ENCODE measurements around the gene LAX1.
"Not testable (repeated sequence)": the region's sequence is repeated elsewhere in the genome, so short reads cannot be mapped to it uniquely, and the experiment has no call there.

The LAX1 gene

DNA sequence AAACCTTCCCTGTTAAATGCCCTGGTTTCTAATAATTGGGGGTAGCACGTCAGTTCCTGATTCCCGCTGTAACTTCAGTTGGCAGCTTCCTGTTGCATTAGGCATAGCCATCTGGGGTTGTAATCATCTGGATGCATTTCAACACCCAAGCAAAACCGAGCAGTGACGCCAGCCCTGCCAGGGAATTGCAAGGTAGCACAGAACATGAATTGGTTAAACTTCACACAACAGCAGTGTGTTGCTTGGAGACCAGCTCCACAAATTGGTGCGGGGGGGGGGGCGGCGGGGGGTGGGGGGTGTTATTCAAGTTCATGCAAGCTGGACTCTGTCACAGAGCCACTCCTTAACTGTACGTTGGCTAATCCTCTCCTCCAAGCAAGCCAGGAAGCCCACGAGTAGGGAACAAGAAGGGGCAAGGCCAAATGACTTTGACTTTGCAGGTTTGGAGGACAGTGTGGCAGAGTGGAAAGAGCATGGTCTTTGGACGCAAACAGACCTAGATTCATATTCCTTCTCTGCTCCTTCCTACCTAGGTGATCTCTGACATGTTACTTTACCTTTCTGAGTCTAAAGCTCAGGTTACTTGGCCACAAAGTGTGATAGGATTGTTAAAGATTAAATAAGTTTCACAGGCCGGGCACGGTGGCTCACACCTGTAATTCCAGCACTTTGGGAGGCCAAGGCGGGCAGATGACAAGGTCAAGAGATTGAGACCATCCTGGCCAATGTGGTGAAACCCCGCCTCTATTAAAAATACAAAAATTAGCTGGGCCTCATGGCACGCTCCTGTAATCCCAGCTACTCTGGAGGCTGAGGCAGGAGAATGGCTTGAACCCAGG is 4.7 kb downstream of the LAX1 start:
- peak; percentile 56 for DNase-seq

DNA sequence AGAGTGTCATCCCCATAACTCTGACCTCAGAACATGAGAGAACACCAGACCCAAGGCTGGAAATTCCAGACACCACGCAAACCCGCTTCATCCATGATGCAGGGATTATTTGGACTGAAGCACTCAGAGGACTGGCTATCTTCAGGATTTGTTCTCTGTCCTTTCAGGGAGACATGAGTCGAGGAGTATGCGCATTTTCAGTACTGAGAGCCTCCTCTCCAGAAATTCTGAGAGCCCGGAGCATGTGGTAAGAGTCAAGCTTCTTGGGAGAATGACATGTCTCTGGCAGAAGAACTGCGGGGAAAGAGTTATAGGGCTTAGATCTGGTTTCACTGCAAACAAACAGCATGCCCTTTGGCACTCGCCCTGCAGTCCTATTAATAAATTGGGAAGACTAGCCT is 6.9 kb downstream of the LAX1 start:
- peak; percentile 60 for DNase-seq

DNA sequence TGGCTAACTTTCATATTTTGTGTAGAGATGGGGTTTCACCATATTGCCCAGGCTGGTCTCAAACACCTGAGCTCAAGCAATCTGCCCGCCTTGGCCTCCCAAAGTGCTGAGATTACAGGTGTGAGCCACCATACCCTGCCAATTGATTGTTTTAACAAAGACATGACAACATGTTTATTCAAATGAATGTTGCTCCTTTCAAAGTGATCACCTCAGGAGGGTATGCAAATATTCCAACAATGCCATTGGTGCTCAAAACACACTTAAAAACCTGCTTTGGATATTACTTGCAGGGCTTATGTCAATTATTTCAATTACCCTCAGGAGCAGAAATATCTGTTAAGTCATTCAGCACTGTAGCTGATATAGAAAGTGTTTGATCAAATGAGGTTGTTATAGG is 7.9 kb downstream of the LAX1 start:
- DNase-seq: no peak

DNA sequence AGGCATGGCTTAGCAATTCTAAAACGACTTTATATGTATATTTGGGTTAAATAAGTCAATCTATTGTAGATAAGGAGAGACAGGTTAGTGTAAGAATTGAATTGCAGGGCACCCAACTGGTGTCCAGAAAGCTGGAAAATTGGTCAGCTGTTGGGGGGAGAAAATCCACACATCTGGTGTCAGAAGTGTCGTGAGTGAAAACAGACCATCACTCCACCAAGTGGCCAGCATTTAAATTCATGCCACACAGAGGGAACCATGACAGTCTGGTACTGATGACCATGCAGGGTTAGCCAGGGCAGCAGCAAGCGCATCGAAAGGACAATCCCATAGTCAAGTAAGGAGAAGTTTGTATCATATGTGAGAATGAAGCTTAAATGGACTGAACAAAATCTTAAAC is 11.7 kb downstream of the LAX1 start:
- DNase-seq: no peak

DNA sequence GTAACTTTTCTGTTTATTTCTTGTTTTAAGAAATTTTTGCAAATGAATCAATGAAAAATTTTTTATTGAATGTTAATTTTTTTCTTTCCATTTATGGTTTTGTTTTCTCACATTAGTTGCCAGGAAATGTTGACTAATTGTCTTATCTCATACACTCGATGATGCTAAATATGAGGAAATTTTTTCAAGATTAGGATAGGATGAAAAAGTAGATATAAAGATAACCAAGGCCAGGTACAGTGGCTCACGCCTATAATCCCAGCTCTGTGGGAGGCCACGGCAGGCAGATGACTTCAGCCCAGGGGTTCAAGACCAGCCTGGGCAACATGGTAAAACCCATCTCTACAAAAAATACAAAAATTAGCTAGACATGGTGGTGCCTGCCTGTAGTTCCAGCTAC is 12.6 kb downstream of the LAX1 start:
- DNase-seq: no peak

DNA sequence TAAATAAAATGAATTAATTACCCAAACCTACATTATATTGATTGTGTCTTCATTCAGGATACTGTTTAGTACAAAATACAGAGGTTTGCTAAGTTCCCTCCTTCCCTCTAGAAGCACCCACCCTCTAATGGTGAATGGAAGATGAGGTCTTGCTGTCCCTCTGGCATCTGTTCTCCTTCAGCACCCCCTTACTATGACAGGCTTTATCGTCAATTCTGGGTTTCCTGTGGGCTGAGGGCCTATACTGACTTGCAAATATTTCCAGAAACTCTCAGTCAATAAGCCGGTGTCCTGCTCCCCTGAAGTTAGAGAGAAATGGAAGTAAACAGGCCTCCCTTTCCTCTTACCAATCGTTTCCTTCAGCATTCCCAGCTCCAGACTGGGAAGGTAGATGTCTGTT is 13.2 kb downstream of the LAX1 start:
- no peak for DNase-seq

DNA sequence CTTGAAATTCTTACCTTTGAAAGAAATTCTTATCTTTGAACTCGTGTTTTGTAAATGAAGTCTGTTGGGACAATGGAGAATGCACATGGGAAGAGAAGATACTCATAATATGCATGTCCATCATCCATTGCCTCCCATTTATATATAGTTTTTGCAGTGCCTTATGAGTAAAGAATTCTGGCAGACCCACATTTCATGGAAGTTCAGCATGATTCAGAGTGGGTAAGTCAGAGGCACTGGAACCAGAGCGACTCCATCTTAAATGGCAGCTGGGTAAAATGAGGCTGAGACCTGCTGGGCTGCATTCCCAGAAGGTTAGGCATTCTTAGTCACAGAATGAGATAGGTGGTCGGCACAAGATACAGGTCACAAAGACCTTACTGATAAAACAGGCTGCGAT is 13.8 kb downstream of the LAX1 start:
- no peak for DNase-seq

DNA sequence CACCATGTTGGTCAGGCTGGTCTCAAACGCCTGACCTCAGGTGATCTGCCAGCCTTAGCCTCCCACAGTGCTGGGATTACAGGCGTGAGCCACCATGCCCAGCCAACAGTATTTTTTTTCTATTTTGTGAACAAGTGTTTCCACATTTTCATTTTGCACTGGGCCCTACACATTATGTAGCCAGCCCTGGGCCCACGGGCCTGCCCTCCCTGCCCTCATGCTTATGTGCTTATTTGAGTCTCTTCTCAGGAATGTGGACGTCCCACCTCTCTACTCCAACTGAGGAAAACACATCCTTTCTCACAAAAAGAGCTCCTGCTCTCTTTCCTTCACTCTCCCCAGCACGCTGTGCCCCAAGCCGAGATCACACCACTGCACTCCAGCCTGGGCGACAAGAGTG is 17.0 kb downstream of the LAX1 start:
- no peak for DNase-seq

DNA sequence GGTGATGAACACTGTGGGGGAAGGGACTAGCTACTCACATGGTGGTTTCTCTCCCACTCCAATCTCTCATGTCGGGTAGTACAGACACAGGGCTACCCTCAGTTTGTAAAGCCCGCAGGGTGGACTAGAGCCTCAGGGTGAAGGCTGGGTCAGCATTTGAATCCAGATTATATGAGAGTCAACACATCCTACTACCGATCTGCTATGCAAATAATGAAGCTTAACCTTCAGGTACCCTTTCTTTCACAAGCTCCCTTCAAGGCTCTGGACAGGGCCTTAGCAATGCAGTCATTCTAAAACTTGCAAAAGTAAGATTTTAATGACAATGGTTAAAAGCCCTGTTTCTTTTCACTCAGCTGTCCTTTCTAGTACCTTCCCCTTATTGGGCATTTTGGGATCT is 25.0 kb downstream of the LAX1 start:
- no peak for DNase-seq

DNA sequence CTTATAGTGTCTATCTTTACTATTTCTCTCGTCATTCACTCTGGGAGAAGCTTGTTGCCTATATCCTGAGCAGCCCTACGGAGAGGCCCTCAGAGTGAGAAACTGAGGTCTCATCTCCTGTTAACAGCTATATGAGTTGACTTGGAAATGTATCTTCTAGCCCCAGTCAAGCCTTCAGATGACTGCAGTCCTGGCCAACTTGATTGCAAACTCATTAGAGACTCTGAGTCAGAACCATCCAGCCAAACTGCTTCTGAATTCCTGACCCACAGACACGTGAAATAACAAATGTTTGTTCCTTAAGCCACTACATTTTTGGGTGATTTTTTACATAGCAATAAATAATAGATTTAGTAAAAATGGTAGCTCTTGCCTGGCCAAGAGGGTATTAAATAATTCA is 26.5 kb downstream of the LAX1 start:
- no peak for DNase-seq

DNA sequence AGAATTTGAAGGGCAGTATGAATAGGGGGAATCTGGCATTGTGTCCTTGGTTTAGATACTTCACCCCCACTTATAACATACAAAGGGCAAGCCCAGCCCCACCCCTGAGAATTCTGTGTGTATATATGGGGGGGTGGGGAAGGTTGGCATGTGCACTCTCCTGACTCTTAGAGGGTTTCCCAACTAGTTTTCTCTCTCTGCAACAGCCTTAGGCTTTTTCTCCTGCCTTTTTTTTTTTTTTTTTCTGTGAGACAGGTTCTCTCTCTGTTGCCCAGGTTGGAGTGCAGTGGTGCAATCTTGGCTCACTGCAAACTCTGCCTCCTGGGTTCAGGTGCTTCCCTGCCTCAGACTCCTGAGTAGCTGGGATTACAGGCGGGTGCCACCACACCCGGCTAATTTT is 27.5 kb downstream of the LAX1 start:
- no peak for DNase-seq

DNA sequence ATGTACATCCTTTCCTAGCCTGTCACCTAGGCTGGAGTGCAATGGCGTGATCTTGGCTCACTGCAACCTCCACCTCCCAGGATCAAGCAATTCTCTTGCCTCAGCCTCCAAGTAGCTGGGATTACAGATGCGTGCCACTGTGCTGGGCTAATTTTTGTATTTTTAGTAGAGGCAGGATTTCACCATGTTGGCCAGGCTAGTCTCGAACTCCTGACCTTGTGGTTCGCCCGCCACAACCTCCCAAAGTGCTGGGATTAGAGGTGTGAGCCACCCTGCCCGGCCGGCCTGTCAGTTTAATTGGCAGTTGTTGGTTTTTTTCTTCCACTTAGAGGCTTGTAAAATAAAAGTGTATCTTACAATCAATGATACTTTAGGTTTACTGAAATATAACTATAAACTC is 28.6 kb downstream of the LAX1 start:
- DNase-seq: not testable (repeated sequence)

DNA sequence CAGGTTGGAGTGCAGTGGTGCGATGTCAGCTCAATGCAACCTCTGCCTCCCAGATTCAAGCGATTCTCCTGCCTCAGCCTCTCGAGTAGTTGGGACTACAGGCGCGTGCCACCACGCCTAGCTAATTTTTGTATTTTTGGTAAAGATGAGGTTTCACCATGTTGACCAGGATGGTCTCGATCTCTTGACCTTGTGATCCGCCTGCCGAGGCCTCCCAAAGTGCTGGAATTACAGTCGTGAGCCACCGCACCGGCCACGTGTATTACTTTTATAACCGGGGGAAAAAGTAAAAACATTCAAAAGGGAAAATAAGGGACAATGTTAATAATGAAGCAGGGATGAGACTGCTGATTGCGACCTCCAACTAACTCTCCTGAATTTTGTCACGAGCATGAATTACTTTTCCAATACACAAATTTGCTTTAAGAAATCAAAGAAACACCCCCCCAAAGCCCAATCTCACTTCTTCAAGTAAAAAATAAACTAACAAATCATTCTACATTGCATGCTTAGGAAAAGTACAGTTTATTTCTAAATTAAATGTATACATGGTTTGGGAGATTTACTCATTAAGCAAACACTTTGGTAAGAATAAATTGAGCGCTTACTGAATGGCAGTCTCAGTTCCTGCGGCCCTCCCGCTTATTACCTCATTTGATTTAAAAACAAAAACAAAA is 29.9 kb downstream of the LAX1 start:
- DNase-seq: no peak

DNA sequence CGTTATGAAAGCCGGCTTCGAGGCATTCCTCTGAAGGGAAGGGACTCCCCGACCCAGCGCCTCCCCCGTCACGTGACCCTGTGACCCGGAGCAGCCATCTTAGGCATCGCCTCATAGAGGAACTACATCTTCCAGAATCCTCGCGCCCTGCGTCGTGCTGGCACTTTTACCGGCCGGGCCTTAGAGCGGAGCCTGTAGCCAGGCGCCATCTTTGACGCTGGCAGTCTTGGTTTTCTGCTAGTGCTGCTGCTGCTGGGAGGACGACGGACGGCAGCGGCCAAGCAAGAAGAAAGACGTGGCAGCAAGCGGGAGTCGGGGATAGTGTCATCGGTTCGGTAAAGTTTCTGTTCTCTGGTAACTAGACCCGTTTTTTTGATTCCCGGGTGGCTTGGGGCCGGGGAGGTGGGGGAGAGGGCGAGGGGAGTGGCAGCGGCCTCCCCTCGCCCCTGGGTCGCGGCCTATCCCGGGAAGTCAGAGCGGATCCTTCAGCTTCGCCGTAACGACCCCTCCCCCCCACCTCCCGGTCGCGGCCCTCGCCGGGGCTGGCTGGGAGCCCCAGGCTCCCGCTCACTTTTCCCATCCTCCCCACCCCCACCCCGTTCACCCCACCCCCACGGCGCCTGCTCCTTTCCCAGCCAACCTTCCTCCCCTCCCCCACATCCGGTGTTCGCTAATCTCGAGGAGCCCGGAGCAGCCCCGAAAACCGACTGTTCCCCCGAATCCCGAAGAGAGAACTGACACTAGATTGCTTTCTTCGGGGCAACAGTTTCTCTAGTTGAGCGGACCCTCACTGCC is 30.7 kb downstream of the LAX1 start, which contains the start of the genes ZBED6 and ZC3H11A:
TSS of gene ZBED6 (plus strand) at position 183 of the 795 bp plus-strand sequence. CDS start 1,900 bp downstream, outside the sequence.
TSS of gene ZC3H11A (plus strand) at position 183 of the 795 bp plus-strand sequence. CDS start 21,448 bp downstream, outside the sequence.
- peak; percentile 99 for DNase-seq

DNA sequence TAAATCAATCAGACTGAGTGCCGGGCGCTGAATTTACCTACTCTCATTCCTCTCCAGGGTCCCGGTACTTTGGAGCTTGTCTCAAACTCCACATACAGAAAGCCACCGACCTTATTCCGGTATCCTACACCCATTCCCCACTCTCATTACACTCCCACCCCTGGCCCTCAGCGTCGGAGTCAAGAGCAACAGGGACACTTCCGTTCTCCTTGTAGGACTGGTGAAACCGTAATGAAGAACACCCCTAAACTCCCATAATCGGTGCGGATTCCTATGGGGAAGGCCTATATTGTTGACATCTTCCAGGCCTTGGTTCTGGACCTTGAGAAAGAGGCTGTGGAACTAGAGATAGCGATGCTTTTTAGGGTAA is 31.2 kb downstream of the LAX1 start:
- peak; percentile 60 for DNase-seq

DNA sequence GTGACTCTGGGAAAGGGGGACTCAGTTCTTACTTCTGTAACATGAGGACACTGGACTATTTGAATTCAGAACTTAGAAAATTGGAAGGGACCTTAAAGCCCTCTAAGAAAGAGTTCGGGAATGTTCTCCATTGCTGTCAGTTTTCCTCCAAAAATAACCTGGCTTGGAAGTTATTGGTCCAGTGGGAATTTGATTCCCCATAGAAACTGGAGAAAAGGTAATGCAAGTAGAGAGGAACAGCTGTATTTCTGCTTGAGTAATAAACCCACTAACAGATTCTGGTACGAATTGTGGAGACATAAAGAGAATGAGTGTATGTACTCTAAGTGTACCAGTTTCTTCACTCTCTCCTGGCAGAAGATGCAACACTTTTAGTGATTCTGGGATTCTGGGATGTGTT is 32.2 kb downstream of the LAX1 start:
- no peak for DNase-seq

DNA sequence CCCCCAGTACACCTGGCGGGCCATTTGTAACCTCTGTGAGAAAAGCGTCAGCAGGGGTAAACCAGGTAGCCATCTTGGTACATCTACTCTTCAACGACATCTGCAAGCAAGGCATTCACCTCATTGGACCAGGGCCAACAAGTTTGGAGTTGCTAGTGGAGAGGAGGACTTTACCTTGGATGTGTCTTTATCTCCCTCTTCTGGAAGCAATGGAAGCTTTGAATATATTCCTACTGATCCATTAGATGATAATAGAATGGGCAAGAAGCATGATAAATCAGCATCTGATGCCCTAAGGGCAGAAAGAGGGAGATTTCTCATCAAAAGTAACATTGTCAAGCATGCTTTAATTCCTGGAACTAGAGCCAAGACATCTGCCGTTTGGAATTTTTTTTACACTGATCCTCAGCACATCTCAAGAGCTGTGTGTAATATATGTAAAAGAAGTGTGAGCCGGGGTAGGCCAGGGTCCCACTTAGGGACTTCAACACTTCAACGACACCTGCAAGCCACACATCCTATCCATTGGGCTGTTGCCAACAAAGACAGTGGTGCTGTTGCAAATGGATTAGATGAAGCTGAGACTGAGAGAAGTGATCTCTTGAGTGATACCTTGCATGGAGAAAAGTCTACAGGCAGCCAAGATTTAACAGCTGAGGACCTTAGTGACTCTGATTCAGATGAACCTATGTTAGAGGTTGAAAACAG is 33.1 kb downstream of the LAX1 start:
- no peak for DNase-seq

DNA sequence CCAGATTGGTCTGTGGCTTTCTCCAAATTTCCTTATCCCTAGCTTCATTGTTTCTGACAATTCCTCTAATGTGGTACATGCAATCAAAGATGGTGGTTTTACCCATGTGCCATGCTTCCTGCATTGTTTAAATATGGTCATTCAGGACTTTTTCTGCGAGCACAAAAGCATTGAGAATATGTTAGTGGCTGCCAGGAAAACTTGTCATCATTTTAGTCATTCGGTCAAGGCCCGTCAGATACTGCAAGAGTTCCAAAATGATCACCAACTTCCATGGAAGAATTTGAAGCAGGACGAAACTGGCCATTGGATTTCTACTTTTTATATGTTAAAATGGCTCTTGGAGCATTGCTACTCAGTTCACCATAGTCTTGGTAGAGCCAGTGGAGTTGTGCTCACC is 34.2 kb downstream of the LAX1 start:
- DNase-seq: no peak

DNA sequence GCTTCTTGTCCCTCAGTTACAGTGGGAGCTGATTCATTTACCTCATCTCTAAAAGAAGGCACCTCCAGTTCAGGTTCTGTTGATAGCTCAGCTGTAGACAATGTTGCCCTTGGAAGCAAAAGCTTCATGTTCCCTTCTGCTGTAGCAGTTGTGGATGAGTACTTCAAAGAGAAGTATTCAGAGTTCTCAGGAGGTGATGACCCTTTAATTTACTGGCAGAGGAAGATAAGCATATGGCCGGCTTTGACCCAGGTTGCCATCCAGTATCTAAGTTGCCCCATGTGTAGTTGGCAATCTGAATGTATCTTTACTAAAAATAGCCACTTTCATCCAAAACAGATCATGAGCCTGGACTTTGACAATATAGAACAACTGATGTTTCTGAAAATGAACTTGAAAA is 35.0 kb downstream of the LAX1 start:
- DNase-seq: no peak

DNA sequence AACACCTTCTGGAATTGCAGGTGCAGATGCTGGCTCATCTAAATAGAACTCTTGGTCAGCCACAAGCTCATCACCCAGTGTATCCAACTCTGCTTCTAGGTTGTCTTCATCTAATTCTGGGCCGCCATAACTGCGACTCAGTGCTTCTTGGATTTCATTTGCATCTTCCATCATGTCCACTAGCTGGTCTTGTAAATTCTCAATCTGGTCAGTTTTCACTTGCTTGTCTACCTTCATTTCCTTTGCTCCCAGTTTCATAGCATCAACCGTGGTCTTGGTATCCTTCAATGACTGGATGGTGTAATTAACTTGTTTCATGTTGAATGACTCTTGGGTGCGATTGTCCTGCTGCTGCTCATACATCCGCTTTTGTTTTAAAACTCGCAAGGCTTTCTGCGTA is 40.7 kb downstream of the LAX1 start:
- no peak for DNase-seq

DNA sequence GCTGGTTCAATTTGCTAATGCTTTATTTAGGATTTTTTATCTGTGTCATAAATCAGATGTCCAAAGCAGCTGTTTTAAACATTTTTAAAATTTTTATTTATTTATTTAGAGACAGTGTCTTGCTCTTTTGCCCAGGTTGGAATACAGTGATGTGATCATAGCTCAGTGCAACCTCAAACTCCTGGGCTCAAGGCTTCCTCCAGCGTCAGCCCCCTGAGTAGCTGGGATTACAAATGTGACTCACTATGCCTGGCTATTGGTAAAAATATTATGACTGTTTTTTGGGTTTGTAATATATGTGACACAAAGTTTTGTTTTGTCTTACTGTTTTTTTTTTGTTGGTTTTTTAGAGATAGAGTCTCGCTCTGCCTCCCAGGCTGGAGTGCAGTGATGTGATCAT is 42.2 kb downstream of the LAX1 start:
- DNase-seq: no peak

DNA sequence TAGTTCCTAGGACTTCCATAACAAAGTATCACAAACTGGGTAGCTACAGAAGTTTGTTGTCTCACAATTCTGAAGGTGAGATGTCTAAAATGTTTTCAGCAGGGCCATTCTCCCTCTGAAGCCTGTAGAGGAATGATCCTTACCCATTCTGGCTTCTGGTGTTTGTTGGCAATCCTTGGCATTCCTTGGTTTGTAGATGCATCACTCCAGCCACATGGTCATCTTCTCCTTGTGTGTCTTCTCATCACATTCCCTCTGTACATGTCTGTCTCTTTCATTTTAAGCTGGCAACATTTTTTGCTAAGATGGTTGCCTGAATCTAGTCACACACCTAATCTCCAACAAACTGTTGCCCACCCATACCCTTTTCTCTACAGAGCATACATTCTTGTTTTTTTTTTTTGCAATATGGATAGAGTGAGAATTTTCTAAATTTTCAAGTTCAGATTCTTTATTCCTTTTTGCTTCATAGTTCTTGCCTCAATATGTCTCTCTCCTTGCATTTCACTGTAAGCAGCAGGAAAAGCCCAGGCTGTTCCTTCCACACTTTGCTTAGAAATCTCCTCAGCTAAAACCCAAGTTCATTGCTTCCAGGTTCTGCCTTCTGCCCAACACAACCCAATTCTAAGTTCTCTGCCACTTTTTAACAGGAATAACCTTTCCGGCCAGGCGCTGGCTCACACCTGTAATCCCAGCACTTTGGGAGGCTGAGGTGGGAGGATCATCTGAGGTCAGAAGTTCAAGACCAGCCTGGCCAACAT is 48.8 kb downstream of the LAX1 start:
- no peak for DNase-seq

Data from islet precursor cell (in vitro differentiated cells).